Ovary (tissue), 9 donors: Measurements from ENCODE around the gene CEBPE. TPM values are rescaled to one million over a fixed set of nuclear protein-coding genes. Genes with fewer than 3 reads are reported as not detected.

Experiments used
- DNase-seq, 5 donors: peaks; one replicate each; pipeline ENCODE4 v3.0.0-alpha.2; 2019 to 2020
- H3K27ac ChIP-seq, 2 donors: fragments of 200-600 bp; one replicate each; pipeline versions ENCODE4 v1.5.1 to v1.8.0; 2019 to 2022
- H3K27me3 ChIP-seq: fragments of 200-600 bp; one replicate; pipeline ENCODE4 v1.8.0; 2022
- H3K36me3 ChIP-seq: fragments of 200-600 bp; sonication (generic); one replicate; pipeline ENCODE4 v1.5.1; 2019
- H3K4me1 ChIP-seq: one replicate; pipeline ENCODE4 v1.8.1; 2013; ENCODE audit warnings: mild to moderate bottlenecking, moderate library complexity; ENCODE audit not compliant: insufficient read depth
- H3K4me3 ChIP-seq: fragments of 200-600 bp; sonication (generic); one replicate; pipeline ENCODE4 v1.5.1; 2017
- H3K9me3 ChIP-seq, 2 donors: fragments of 200-600 bp in 1 of 2; sonication (generic) in 1 of 2; one replicate each; pipeline versions ENCODE4 v1.5.1 to v1.8.1; 2013 to 2019; ENCODE audit warnings: mild to moderate bottlenecking in 1 of 2, moderate library complexity in 1 of 2
- CTCF ChIP-seq, 3 donors: fragments of 450-650 bp in 2 of 3; fragments of 200-600 bp in 1 of 3; IDR thresholded peaks; one replicate each; pipeline versions ENCODE4 v1.5.1 to v1.8.0; 2016 to 2022; ENCODE audit warnings: antibody characterized with exemption in 3 of 3, mild to moderate bottlenecking in 1 of 3
- EP300 ChIP-seq: sonication (generic); formaldehyde crosslinking; IDR thresholded peaks from one replicate; pipeline ENCODE4 v1.6.1; 2017; ENCODE audit warnings: antibody characterized with exemption
- POLR2A ChIP-seq: fragments of 450-650 bp; IDR thresholded peaks from one replicate; pipeline ENCODE4 v1.6.1; 2017; ENCODE audit warnings: antibody characterized with exemption, mild to moderate bottlenecking, moderate library complexity
- WGBS, 3 donors: extraction: QIAGEN DNeasy Blood & Tissue Kit in 1 of 3; methylation state at CpG; one replicate each; pipeline versions ENCODE4 v1.1.5 to v1.1.7; 2013 to 2017; 5-methylcytosine and 5-hydroxymethylcytosine counted together
- intact Hi-C, 4 donors: fragments of 100-400 bp; cut with DNase I; formaldehyde crosslinking; loops; one replicate each; pipeline versions ENCODE4 v1.11.0 to v1.15.1; 2022 to 2023
- polyA plus RNA-seq, 2 donors: library from polyadenylated mRNA; stranded (reverse); fragments of 200-250 nt in 1 of 2; fragments of 350-450 nt in 1 of 2; fragmentation: Illumina TruSeq in 1 of 2; extraction: RNeasy Lipid Tissue Mini Kit (QIAGEN cat#74804) in 1 of 2; gene quantifications; one replicate each; pipeline ENCODE4 v1.2.3, GENCODE V29; 2013 to 2014
- total RNA-seq, 7 donors: library from RNA; depleted of rRNA in 2 of 7; stranded (reverse); fragments of >200 nt in 2 of 7; fragmentation: NEBNext Ultra II Directional in 3 of 7; extraction: Animal tissue kit (Norgen Biotek cat#: 25700) in 3 of 7; gene quantifications; one replicate each; pipeline versions ENCODE4 v1.1.0 to v1.2.4, GENCODE V29; 2016 to 2023
- donor health status: DM: no; HTN: no; CAD: no; lungs with moderate emphysema.
- donor health status: DM: no; HTN: no; CAD: no.
- donor health status: Bipolar disorder and iron deficiency.
- donor health status: DM: yes; HTN: yes; CAD: no.
- donor health status: DM: no; HTN: no; CAD: no.
- donor health status: DM: yes; HTN: yes; CAD: no.

Gene CEBPE
- total and polyA plus RNA-seq, 9 donors: 0.04 TPM; not detected in 8

DNA sequence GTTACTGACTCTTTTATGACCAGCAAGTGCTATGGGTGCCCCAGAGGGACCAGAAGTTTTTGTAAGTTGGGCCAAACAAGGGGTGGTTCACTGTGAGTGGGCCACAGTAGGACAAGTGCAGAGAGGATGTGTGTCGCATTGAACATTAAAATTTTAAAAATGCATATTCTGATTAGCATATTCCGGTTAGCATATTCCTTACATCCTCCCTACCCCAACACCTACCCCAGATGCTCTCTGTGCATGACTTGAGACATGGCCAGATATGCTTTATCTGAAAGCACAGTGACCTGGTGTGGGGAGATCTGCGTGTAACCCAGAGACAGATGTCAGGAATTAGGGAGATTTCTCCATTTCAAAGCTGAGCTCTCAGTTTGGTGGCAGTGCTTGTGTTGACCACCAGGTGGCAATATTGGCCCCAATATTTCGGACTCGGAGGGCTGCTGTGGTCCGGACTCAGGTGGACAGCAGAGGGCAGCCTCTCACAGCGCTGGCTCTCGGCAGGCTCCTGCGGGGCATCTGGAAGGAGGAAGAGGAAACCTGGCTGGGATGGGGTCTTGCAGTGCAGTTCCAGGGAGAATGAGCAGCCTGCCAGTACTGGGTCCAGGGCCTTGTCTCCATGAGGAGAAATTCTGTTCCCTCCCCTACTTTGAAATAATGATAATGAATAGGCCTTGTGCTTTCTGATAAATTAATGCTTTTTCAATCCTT, 1.6 kb upstream of the CEBPE start:
- peak; percentile 90 to 94 (median 93) for DNase-seq
- H3K36me3 ChIP-seq: no peaks in the 10 kb centered on the region
- H3K4me3 ChIP-seq: no peak overlapping the region
- H3K9me3 ChIP-seq: no peaks in the 10 kb centered on the region
- intact Hi-C loops: loop anchor here in 3 of 4 donors (1.0 to 10.0 kb wide), 3 partner anchors 66 to 174 kb away; no protein-coding TSS in a partner anchor
- H3K27me3 ChIP-seq: no peaks in the 10 kb centered on the region
- TF ChIP-seq EP300 (no peak), CTCF (IDR thresholded peaks at IDR 0.05) (peak; percentile 100), POLR2A (peak; percentile 53)
- 15 to 18% (median 16%) methylated on average over 9 of the region's 9 CpGs for WGBS, 3 donors
- peak overlapping the region in 1 of 2 donors; percentile 71 for H3K27ac ChIP-seq
- peaks cover 6% of the 10 kb centered on the region for H3K4me1 ChIP-seq

DNA sequence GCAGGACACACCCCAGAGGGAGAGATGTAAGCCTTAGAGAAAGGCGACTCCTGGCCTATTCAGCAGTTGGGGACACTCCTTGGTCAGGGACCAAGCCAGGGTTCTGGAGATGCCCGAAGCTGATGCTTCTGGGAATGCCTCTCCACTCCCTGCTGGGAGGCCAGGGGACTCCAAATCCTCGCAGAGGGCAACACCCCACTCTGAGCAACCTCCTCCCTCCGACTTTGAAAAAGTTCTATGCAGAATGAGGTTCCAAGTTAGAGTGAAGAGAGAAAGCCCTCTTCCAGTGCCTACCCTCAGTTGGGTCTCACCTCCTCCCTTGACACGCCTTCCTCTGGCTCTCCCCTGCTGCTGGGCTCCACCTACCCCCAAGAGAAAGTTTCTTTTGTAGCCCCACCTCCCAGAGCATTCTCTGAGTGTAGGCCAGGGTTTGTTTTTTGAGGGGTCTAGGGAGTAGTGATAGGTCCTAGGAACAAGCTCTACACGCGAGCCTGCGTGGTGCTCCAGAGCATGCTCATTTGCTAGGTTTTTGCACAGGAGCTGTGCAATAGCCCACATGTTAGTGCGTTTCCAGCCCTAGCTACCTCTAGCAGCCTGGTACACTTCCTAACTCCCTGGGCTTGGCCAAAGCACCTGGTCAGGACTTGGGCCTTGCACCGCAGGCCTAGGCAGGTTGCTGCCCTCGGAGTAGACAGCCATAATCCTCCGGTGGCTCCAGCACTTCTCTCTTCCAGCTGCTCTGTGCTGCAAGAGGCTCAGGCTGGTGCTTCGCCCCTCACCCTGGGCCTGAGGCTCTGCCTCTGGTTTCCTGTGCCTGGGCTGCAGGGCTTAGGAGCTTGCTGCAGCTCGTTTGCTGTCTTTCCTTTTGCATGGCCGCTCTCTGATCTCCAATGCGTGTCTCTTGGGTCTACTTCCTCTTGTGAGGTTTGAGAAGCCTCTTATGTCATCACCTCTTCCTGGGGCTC, 590 bp upstream of the CEBPE start:
- DNase-seq: peak in 1 of 5 donors; percentile 6
- intact Hi-C loops: loop anchor here (2.0 to 10.0 kb wide), 3 partner anchors 67 to 175 kb away; no protein-coding TSS in a partner anchor
- Histone ChIP-seq H3K36me3 (no peaks in the 10 kb centered on the region), H3K4me3 (no peak overlapping the region), H3K9me3 (no peaks in the 10 kb centered on the region), H3K27ac (no peak overlapping the region), H3K27me3 (no peaks in the 10 kb centered on the region), H3K4me1 (peaks cover 6% of the 10 kb centered on the region)
- no peak for TF ChIP-seq POLR2A
- no peak for TF ChIP-seq CTCF (IDR thresholded peaks at IDR 0.05)
- TF ChIP-seq EP300: no peak
- WGBS, 3 donors: 80 to 92% (median 82%) methylated on average over 16 of the region's 16 CpGs

DNA sequence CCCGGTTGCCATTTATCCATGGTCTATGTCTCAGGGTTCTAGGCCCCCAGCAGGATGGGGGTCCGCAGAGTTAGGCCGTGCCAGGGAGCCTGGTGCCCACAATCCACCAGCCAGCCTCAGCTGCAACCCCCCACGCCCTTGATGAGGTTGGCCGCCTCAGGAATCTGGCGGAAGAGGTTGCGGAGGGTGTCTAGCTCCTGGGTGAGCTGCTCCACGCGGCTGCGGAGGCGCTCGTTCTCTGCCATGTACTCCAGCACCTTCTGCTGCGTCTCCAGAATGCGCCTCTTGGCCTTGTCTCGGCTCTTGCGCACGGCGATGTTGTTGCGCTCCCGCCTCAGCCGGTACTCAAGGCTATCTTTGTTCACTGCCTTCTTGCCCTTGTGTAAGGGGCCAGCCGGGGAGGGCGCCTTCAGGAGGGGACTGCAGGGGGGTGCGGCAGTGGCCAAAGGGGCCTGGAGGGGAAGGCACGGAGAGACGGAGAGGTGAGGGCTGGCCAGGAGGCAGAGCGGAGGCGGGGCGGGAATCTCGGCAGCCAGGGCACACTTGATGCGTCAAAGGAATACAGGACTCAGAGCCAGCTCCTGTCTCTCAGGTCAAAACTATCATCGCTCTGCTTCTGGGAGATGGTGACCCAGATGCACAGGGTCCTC, 1.6 kb downstream of the CEBPE start:
- H3K36me3 ChIP-seq: no peaks in the 10 kb centered on the region
- no peak overlapping the region for H3K27ac ChIP-seq
- no peak for DNase-seq
- no peaks in the 10 kb centered on the region for H3K27me3 ChIP-seq
- no peak overlapping the region for H3K4me3 ChIP-seq
- no peaks in the 10 kb centered on the region for H3K9me3 ChIP-seq
- TF ChIP-seq CTCF (IDR thresholded peaks at IDR 0.05): no peak
- TF ChIP-seq POLR2A: no peak
- no peak for TF ChIP-seq EP300
- intact Hi-C loops: loop anchor here in 1 of 4 donors (2.0 kb wide), 1 partner anchor 71 kb away; no protein-coding TSS in a partner anchor
- peaks cover 6% of the 10 kb centered on the region for H3K4me1 ChIP-seq
- WGBS, 3 donors: 88 to 90% (median 90%) methylated on average over 32 of the region's 32 CpGs

- Histone ChIP-seq H3K9me3 (no peaks in the 10 kb centered on the region), H3K4me3 (no peak overlapping the region), H3K36me3 (no peaks in the 10 kb centered on the region), H3K27ac (no peak overlapping the region), H3K27me3 (no peaks in the 10 kb centered on the region), H3K4me1 (no peaks in the 10 kb centered on the region)
- DNase-seq: no peak
- intact Hi-C loops: no loop called here
- 83 to 88% (median 87%) methylated on average over 5 of the region's 5 CpGs for WGBS, 3 donors
- TF ChIP-seq EP300 (no peak), CTCF (IDR thresholded peaks at IDR 0.05) (no peak), POLR2A (no peak)
These were observed 3.1 kb downstream of the CEBPE start for GRCh38 chr14:23115918-23116317.
